HEK293T (cell line): ENCODE data around the gene ADGRF5.

ENCODE experiments used
- CTCF ChIA-PET: fragments of 350-600 bp; formaldehyde crosslinking; extraction: SDS; loops from one replicate; lab custom pipeline; 2021; ENCODE audit warnings: antibody characterized with exemption, inconsistent platforms; lab: Yijun Ruan, JAX
- POLR2A ChIA-PET: fragments of 350-600 bp; formaldehyde crosslinking; extraction: SDS; loops from one replicate; lab custom pipeline; 2020; ENCODE audit warnings: antibody characterized with exemption, inconsistent platforms; lab: Yijun Ruan, JAX
- DNase-seq: peaks from one replicate; pipeline ENCODE4 v3.0.0; 2012; ENCODE audit warnings: mixed read lengths; ENCODE audit errors: extremely low spot score
- ARNT ChIP-seq: fragments of 450-650 bp; IDR thresholded peaks from 2 replicates; pipeline ENCODE4 v1.6.1; 2017; ENCODE audit warnings: mild to moderate bottlenecking
- BHLHE40 ChIP-seq: fragments of 450-650 bp; IDR thresholded peaks from 2 replicates; pipeline ENCODE4 v1.6.1; 2016; ENCODE audit warnings: mild to moderate bottlenecking, moderate library complexity, borderline replicate concordance
- CTBP1 ChIP-seq: fragments of 450-650 bp; IDR thresholded peaks from 2 replicates; pipeline ENCODE4 v1.6.1; 2016; ENCODE audit warnings: borderline replicate concordance
- ELF4 ChIP-seq: fragments of 450-650 bp; IDR thresholded peaks from 2 replicates; pipeline ENCODE4 v1.6.1; 2017; ENCODE audit warnings: antibody characterized with exemption
- FOXA1 ChIP-seq: fragments of 450-650 bp; IDR thresholded peaks from 2 replicates; pipeline ENCODE4 v1.6.1; 2016; ENCODE audit warnings: mild to moderate bottlenecking
- FOXK2 ChIP-seq: fragments of 450-650 bp; IDR thresholded peaks from 2 replicates; pipeline ENCODE4 v1.6.1; 2016; ENCODE audit warnings: mild to moderate bottlenecking
- FOXM1 ChIP-seq: fragments of 450-650 bp; IDR thresholded peaks from 2 replicates; pipeline ENCODE4 v1.6.1; 2017; ENCODE audit warnings: mild to moderate bottlenecking, borderline replicate concordance
- HDGF ChIP-seq: fragments of 450-650 bp; IDR thresholded peaks from 2 replicates; pipeline ENCODE4 v1.6.1; 2017; ENCODE audit warnings: antibody characterized with exemption, borderline replicate concordance
- L3MBTL2 ChIP-seq: fragments of 450-650 bp; conservative IDR thresholded peaks from 2 replicates; pipeline ENCODE4 v1.6.1; 2016; ENCODE audit warnings: mild to moderate bottlenecking
- LEF1 ChIP-seq: fragments of 450-650 bp; IDR thresholded peaks from 2 replicates; pipeline ENCODE4 v1.6.1; 2017; ENCODE audit warnings: mild to moderate bottlenecking, borderline replicate concordance
- NFRKB ChIP-seq: fragments of 450-650 bp; IDR thresholded peaks from 2 replicates; pipeline ENCODE4 v1.6.1; 2016; ENCODE audit warnings: mild to moderate bottlenecking, moderate library complexity
- SP1 ChIP-seq: fragments of 450-650 bp; IDR thresholded peaks from 2 replicates; pipeline ENCODE4 v1.6.1; 2017
- SUZ12 ChIP-seq: fragments of 450-650 bp; IDR thresholded peaks from 2 replicates; pipeline ENCODE4 v1.6.1; 2016; ENCODE audit warnings: mild to moderate bottlenecking
- TARDBP ChIP-seq: fragments of 450-650 bp; IDR thresholded peaks from 2 replicates; pipeline ENCODE4 v1.6.1; 2016
- ZNF384 ChIP-seq: fragments of 450-650 bp; IDR thresholded peaks from 2 replicates; pipeline ENCODE4 v1.6.1; 2016
- TF ChIP-seq, protein P1 (sequence below): fragments of 450-650 bp; IDR thresholded peaks from 2 replicates; pipeline ENCODE4 v1.6.1; 2016

ADGRF5 gene

DNA sequence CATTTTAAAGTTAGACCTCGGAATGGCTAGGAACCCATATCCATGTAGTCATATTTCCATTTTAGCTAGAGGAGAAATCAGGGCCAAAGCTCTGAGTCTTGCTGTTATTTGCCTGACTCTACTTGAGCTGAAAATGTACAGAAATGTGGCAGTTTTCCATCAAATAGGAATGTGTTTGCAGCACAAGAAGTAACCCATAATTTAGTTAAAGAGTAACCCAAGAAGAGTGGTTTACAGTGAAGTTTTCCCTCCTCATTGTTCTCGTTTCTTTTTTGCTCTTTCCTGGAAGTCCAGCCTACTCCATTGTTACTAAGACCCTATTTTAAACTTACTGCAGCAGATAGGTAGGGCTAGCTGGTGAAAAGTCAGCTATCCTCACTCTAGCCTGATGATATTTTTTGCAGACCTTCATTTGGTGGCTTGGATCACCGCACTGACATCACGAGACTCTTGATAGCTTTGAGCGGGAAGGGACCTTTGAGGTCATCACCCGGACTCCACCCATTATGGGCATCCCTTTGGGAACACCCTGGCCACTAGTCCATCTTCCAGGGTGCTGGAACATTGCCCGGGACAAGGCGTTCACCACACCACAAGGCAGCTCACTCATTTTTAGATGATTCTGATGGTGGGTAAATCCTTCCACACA, 28.0 kb upstream of the ADGRF5 start:
- CTCF ChIA-PET = interaction anchor here (0.7 kb wide), 1 partner anchor 820 kb away, joined by 3 read pairs; the partner anchor contains the start of gene ENPP4
- TF ChIP-seq BHLHE40 (no peak), TARDBP (no peak), FOXK2 (no peak)
- POLR2A ChIA-PET = no interaction called here
- no peak for DNase-seq

DNA sequence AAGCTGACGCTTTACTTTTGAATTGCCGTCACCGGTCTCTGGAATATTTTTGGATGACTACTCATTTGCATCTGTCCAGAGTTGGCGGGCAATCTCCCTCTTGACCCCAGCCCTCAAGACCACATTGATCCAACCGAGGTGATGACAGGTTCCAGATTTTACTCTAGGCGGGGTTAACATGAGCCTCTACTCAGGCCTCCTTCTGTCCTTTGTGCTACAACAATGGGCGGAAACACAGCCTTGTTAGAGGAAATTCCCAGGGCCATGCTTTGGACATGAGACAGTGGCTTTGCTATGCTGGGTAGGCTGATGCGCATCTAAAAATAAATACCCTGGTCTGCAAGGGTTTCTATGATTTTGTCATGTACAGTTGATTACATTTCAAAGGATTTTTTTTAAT, 27.0 kb upstream of the ADGRF5 start:
- ChIA-PET CTCF (interaction anchor here (0.6 kb wide), 1 partner anchor 23 kb away, joined by 3 read pairs; no protein-coding TSS in a partner anchor), POLR2A (no interaction called here)
- DNase-seq = no peak
- TF ChIP-seq FOXA1 = no peak
- no peak for TF ChIP-seq ELF4
- TF ChIP-seq HDGF = no peak
- TF ChIP-seq, protein P1, sequence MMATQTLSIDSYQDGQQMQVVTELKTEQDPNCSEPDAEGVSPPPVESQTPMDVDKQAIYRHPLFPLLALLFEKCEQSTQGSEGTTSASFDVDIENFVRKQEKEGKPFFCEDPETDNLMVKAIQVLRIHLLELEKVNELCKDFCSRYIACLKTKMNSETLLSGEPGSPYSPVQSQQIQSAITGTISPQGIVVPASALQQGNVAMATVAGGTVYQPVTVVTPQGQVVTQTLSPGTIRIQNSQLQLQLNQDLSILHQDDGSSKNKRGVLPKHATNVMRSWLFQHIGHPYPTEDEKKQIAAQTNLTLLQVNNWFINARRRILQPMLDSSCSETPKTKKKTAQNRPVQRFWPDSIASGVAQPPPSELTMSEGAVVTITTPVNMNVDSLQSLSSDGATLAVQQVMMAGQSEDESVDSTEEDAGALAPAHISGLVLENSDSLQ = no peak
- no peak for TF ChIP-seq FOXK2
- TF ChIP-seq LEF1 = no peak
- TF ChIP-seq CTBP1 = no peak
- TF ChIP-seq SUZ12 = no peak
- TF ChIP-seq BHLHE40 = no peak
- TF ChIP-seq L3MBTL2 = no peak
- TF ChIP-seq TARDBP = no peak
- TF ChIP-seq FOXM1 = no peak
- no peak for TF ChIP-seq NFRKB
- TF ChIP-seq SP1 = no peak
- no peak for TF ChIP-seq ARNT
- no peak for TF ChIP-seq ZNF384

DNA sequence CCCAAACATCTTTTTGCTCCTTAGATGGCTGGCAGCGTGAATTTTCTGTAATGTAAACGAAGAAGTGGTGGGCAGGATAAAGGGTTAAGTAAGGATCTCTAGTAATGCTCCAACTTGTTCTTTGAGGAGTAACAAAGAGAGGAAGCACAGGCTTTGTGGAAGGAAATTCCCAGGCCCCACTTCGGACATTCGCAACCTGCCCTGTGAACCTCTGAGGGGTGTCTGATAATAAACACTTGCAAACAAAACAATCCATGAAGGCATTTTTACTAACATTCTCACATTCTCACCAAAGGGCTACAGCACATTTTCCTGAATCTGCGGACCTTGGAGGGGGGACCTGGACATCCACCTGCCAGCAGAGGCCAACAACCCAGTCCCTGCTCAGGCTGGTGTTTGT, 25.8 kb upstream of the ADGRF5 start:
- ChIA-PET POLR2A (no interaction called here), CTCF (no interaction called here)
- TF ChIP-seq ELF4 (no peak), LEF1 (no peak), SUZ12 (no peak), CTBP1 (no peak), L3MBTL2 (no peak), FOXA1 (no peak), BHLHE40 (no peak), ARNT (no peak), FOXK2 (no peak), NFRKB (no peak), ZNF384 (no peak), FOXM1 (no peak), HDGF (no peak), SP1 (no peak), TARDBP (no peak)
- TF ChIP-seq, protein P1 = no peak
- no peak for DNase-seq

DNA sequence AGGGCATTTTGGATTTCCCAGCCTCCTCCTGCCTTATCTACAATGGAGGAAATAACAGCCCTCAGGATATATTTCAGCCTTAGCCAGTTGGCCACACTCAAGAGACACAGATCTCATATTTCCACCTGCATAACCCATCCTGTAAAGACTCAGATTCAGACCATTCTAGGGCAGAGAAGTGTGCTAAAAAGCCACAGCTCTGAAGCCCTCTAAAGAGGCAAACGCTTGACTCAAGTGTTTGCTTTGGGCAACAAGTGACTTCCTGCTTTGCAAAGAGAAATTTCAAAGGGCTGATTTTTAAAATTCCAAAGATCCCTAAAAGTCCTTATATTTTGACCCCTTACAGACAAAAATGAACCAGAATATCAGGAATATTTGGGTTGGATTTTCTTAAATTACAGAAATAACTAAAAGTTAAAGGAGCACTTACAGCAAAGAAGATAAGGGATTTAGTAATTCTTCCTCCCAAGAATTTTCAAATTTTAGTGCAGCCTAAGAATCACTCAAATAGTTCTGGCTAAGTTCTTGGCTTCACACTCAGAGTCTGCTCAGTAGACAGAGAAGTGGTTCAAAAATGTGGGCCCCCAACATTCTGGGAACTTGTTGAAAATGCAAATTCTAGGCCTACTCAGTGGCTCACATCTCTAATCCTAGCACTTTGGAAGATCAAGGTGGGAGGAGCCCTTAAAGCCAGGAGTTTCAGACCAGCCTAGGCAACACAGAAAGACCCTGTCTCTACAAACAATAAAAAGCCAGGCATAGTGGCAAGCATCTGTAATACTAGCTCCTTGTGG, 18.9 kb upstream of the ADGRF5 start:
- DNase-seq = no peak
- ChIA-PET POLR2A (no interaction called here), CTCF (interaction anchor here (0.6 kb wide), 1 partner anchor 303 kb away, joined by 3 read pairs; no protein-coding TSS in a partner anchor)
- TF ChIP-seq SP1 (no peak), CTBP1 (no peak), NFRKB (no peak), HDGF (no peak), ARNT (no peak), BHLHE40 (no peak), ELF4 (no peak), FOXM1 (no peak), SUZ12 (no peak), ZNF384 (no peak), LEF1 (no peak), L3MBTL2 (no peak), TARDBP (no peak), FOXA1 (no peak), FOXK2 (no peak)
- TF ChIP-seq, protein P1 = no peak

DNA sequence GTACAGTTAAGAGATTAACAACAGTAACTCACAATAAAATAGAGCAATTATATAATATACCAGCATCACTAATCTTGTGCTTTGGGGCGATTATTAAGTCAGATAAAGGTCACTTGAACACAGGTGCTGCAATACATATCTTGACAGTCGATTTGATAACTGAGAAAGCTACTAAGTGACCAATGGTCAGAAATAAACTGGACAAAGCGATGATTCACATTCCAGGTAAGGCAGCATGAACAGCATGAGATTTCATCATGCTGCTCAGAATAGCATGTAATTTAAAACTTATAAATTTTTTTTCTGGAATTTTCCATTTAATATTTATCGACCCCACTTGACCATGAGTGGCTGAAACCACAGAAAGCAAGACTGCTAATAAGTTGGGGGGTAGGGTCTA, 15.9 kb upstream of the ADGRF5 start:
- ChIA-PET POLR2A (no interaction called here), CTCF (no interaction called here)
- no peak for TF ChIP-seq NFRKB
- TF ChIP-seq SUZ12 = no peak
- TF ChIP-seq TARDBP = no peak
- TF ChIP-seq, protein P1 = no peak
- no peak for TF ChIP-seq FOXA1
- TF ChIP-seq ZNF384 = no peak
- TF ChIP-seq HDGF = no peak
- DNase-seq = no peak
